HEK293T (cell line): ENCODE results near the gene PTPRM.

Experiments used
- BHLHE40 ChIP-seq: fragments of 450-650 bp; IDR thresholded peaks from 2 replicates; pipeline ENCODE4 v1.6.1; 2016; ENCODE audit warnings: mild to moderate bottlenecking, moderate library complexity, borderline replicate concordance
- ELF4 ChIP-seq: fragments of 450-650 bp; IDR thresholded peaks from 2 replicates; pipeline ENCODE4 v1.6.1; 2017; ENCODE audit warnings: antibody characterized with exemption
- FOXA1 ChIP-seq: fragments of 450-650 bp; IDR thresholded peaks from 2 replicates; pipeline ENCODE4 v1.6.1; 2016; ENCODE audit warnings: mild to moderate bottlenecking
- FOXM1 ChIP-seq: fragments of 450-650 bp; IDR thresholded peaks from 2 replicates; pipeline ENCODE4 v1.6.1; 2017; ENCODE audit warnings: mild to moderate bottlenecking, borderline replicate concordance
- L3MBTL2 ChIP-seq: fragments of 450-650 bp; conservative IDR thresholded peaks from 2 replicates; pipeline ENCODE4 v1.6.1; 2016; ENCODE audit warnings: mild to moderate bottlenecking
- NFRKB ChIP-seq: fragments of 450-650 bp; IDR thresholded peaks from 2 replicates; pipeline ENCODE4 v1.6.1; 2016; ENCODE audit warnings: mild to moderate bottlenecking, moderate library complexity
- PKNOX1 ChIP-seq: fragments of 450-650 bp; IDR thresholded peaks from 2 replicates; pipeline ENCODE4 v1.6.1; 2016
- SUZ12 ChIP-seq: fragments of 450-650 bp; IDR thresholded peaks from 2 replicates; pipeline ENCODE4 v1.6.1; 2016; ENCODE audit warnings: mild to moderate bottlenecking
- TARDBP ChIP-seq: fragments of 450-650 bp; IDR thresholded peaks from 2 replicates; pipeline ENCODE4 v1.6.1; 2016
- ZNF384 ChIP-seq: fragments of 450-650 bp; IDR thresholded peaks from 2 replicates; pipeline ENCODE4 v1.6.1; 2016

- no peak for TF ChIP-seq BHLHE40
- TF ChIP-seq ELF4: no peak
- no peak for TF ChIP-seq SUZ12
- no peak for TF ChIP-seq FOXM1
- TF ChIP-seq FOXA1: no peak
- TF ChIP-seq PKNOX1: no peak
- no peak for TF ChIP-seq NFRKB
- no peak for TF ChIP-seq L3MBTL2
- no peak for TF ChIP-seq TARDBP
- no peak for TF ChIP-seq ZNF384
Measured at GRCh38 chr18:7840411-7840810, 273.3 kb downstream of the PTPRM start.
